Ammon's horn (tissue), 1 donor: Measurements from ENCODE around the gene DUXB.
A peak's percentile ranks its signal among the peaks of the same experiment; 100 is the strongest.

Experiments
- DNase-seq: peaks from one replicate; pipeline ENCODE4 v3.0.0-alpha.2; 2016; ENCODE audit warnings: low spot score

DUXB gene

GRCh38 chr16:75701361-75701760 lies at the start of gene DUXB:
TSS of gene DUXB (minus strand) at chr16:75701461. CDS start at chr16:75701418, 43 bp downstream.
- DNase-seq, result no peak

DNA sequence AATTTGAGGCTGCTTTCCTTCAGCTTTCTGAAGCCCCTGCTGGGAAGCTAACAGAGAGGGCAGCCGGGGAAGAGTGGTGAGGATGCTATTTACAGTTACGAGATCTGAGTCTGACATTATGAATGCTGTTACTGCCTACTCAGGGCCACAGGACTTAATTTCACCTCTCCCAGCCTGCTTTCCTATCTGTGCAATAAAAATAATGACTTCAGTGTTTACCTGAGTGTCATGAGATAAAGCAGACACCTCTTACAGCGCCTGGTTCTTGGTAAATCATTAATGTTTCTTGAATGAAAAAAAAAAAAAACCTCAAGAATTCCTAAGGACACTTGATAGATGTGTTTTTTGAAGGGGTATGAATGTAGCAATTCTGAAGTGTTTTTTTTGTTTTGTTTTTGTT lies 49.3 kb upstream of the DUXB start:
- DNase-seq, result no peak

- no peak for DNase-seq
Measured at GRCh38 chr16:75746359-75746758, 45.1 kb upstream of the DUXB start.

DNA sequence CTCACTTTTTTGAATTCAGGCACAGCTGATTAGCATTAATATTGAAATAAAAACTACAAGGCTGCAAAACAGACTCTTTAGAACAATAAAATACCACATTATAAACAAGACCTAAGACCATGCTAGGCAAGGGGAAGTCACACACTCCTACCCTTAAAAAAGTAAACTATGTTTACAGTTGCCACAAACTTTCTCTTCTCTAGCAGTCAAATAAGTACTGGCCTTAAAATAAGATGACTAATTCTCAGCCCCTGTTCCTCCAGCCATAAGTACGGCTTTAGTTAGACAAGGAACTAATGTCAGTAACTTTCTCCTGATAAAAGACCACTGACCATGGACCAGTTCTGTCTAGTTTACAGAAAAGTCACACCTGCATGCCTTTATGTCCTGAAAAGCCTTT lies 44.6 kb upstream of the DUXB start:
- DNase-seq, result no peak

- no peak for DNase-seq
Measured at GRCh38 chr16:75745242-75745641, 44.0 kb upstream of the DUXB start.

GRCh38 chr16:75742424-75743047 lies 41.3 kb upstream of the DUXB start:
- no peak for DNase-seq

DNA sequence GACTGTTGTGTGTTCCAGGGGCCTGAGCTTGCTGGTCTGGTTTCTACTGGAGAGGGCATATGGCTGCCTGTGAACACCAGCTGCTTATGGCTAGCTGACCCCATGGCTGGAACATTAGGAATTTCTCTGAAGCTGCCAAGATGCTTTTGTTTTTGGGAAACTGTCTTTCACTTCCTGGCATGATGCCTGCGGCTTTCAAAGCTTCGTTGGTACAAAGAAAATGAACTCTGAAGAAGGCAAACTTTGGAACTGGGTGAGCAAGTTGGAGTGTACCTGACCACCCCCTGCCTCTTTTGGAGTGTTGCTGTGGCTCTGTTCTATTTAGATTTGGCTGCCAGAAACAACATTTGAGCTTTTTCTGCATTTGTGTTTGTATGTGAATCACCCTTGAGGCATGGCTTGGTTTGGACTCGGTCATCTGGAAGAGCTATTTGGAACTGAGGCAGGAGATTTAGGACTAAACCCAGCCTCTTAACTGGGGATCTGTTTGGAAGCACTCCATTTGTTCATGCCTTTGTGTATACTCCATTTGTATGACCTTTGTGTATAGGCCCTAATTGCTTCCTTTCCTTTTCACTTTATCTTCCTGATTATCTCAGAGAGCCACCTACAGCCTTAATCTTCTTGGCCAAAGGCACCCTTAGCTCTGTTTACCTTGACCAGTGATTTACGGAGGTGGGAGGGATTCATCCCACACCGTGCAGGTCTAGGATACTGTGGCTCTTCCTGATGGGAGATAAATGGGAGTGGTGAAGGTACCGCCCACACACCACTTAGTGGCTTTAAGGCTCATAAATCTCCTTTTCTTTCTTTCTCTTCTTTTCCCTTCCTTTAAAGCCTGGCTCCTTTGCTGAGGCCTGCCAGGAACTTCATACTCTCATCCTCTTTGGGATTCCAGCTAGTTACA lies 32.3 kb upstream of the DUXB start:
- peak; percentile 45 for DNase-seq

- DNase-seq, result no peak
Measured at GRCh38 chr16:75732871-75733270, 31.6 kb upstream of the DUXB start.

- DNase-seq, result no peak
Measured at GRCh38 chr16:75727221-75727620, 26.0 kb upstream of the DUXB start.

DNA sequence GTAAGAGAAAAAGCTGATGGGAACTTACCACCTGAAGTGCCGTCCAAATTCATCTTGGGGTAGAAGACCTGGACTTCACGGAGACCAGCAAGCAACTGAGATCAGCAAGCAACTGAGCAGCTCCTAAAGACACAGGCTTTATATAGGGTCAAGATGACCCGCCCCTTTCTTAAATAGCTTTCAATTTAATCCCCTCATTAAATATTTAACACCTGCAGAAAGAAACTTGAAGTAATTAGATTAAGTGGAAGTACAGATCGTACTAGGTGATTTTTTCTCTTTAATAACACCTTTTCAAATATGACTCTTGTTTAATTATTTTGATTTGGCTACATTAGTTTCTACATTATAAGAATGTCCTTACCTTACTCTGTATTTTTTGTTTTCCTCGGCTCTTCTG lies 25.1 kb upstream of the DUXB start, which contains the start of gene CPHXL:
CPHXL (minus strand) TSS at position 101 of the 400 bp plus-strand sequence; CDS start at position 53, 48 bp downstream.
- no peak for DNase-seq

GRCh38 chr16:75718452-75718851 lies 17.2 kb upstream of the DUXB start:
- DNase-seq, result no peak

DNA sequence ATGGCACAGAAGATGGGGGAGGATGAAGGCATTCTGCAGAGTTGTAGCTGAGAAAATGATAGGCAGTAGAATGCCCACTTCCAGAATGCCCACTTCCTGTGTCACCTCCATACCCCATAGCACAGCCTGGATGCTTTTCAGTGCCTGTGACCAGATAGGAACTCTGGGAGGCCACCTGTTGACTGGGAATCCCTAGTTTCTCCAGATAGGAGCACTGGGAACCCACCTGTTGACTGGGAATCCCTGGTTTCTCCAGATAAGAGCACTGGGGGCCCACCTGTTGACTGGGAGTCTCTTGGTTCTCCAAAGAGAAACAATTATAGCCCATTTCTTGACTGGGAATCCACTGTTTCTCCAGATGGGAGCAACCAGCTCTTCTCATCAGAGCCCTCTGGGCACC lies 13.4 kb upstream of the DUXB start:
- DNase-seq, result no peak

- DNase-seq, result no peak
Measured at GRCh38 chr16:75710344-75710743, 9.1 kb upstream of the DUXB start.

GRCh38 chr16:75703306-75703705 lies 2.0 kb upstream of the DUXB start:
- no peak for DNase-seq

- DNase-seq, result no peak
Measured at GRCh38 chr16:75702242-75702641, 981 bp upstream of the DUXB start.

- DNase-seq, result no peak
Measured at GRCh38 chr16:75697571-75697970, 3.7 kb downstream of the DUXB start.

GRCh38 chr16:75695708-75696107 lies 5.6 kb downstream of the DUXB start:
- DNase-seq, result no peak

GRCh38 chr16:75687361-75687760 lies 13.9 kb downstream of the DUXB start:
- DNase-seq, result no peak

DNA sequence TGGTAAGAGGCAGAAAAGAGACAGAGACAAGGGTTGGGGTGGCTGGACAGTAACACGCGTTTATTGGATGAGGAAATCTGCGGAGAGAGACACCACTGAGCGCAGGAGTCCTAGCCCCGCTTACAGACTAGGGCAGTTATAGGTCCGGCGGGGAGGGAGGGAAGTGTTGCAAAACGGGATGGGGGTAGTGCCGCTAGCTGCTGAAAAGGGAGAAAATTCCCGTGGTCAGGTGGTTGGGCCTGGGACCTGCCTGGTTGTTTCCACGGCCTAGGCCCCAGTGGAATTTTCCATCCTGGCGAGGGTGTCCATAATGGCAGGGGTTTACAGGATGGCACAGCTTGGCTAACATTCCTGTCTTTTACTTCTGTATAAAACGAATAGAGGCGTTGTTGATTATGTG lies 19.0 kb downstream of the DUXB start:
- no peak for DNase-seq

GRCh38 chr16:75679366-75679765 lies 21.9 kb downstream of the DUXB start:
- no peak for DNase-seq

DNA sequence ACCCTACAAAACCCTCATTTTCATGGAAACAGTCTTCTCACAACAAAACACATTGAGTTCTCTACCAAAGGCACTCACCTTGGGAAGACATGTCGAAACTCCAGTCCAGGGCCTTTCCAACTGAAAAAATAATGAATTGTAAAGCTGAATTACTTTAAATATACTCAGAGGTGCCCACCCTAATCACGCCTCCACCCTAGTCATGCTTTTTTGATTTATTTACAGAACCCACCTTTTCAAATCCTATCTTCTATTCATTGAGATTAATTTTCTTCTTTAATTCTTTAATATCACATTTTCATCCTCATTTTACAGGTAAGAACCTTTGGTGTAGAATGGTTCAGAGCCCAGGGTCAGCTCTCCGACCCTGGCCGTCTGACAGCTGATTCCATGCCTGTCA lies 24.4 kb downstream of the DUXB start, which contains the start of gene CPHXL2:
CPHXL2 (minus strand) TSS at position 101 of the 400 bp plus-strand sequence; CDS start at position 91, 10 bp downstream.
- no peak for DNase-seq

- no peak for DNase-seq
Measured at GRCh38 chr16:75667503-75667902, 33.8 kb downstream of the DUXB start.

GRCh38 chr16:75660726-75661302 lies 40.4 kb downstream of the DUXB start:
- no peak for DNase-seq
